ENCODE measurements around the gene HERPUD1. TPM values are rescaled to one million over a fixed set of nuclear protein-coding genes. Genes with fewer than 3 reads are reported as not detected.
"Not testable (repeated sequence)": the region's sequence is repeated elsewhere in the genome, so short reads cannot be mapped to it uniquely, and the experiment has no call there.

Gene HERPUD1
- total RNA-seq, 1 experiment from 2014 or later = 27.1 TPM

DNA sequence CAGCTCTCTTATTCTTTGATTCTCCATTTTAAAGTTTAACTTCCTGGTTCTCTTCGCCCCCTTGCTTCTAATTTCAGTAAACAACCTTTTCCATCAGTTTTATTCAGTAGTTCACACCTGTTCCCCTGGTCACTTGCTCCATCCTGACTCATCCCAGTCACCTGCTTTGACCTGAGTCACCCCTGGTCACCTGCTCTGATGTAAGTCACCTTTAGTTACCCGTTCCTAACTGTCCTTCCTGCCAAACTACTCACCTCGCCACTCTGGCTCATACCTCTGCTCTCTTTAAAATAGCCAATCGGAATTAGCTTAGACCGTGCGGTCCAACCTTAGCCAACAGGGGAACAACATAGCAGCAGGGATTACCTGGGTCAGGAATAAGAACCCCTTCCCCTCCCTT, 52.7 kb downstream of the HERPUD1 start:
- H3K27me3 ChIP-seq (ENCODE audit: control insufficient read depth, insufficient read depth, low read length) = peaks cover 21% of the 10 kb centered on the region
- no peak overlapping the region for H3K4me3 ChIP-seq (ENCODE audit: insufficient read depth, low read depth, low read length)
- no peaks in the 10 kb centered on the region for H3K36me3 ChIP-seq (replicated peaks; ENCODE audit: control insufficient read depth, insufficient read depth, low read length)
- no peak for DNase-seq

GRCh38 chr16:56985288-56985961, 53.5 kb downstream of the HERPUD1 start:
- Histone ChIP-seq H3K27me3 (ENCODE audit: control insufficient read depth, insufficient read depth, low read length) (peaks cover 28% of the 10 kb centered on the region), H3K4me3 (ENCODE audit: insufficient read depth, low read depth, low read length) (no peak overlapping the region), H3K36me3 (replicated peaks; ENCODE audit: control insufficient read depth, insufficient read depth, low read length) (no peaks in the 10 kb centered on the region)
- peak; percentile 47 for DNase-seq

DNA sequence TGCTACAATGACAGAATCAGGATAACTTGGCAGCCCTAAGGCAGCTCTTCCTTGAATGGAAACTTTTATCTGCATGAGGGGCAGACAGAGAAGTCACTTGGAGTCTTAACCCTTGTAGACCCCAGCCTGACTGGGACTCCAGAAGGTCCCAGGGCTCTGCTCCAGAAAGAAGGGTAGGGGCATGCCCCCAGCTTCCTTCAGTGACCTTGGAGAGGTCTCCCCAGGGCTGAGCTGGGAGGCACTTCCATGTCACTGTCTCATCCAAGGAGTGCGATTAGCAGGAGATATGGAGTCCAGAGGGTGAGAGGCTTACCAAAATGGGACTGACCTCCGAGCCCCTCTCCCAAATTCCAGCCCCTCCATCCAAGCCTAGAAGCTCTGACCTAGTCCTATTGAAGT, 54.0 kb downstream of the HERPUD1 start:
- peak; percentile 19 for DNase-seq
- Histone ChIP-seq H3K36me3 (replicated peaks; ENCODE audit: control insufficient read depth, insufficient read depth, low read length) (no peaks in the 10 kb centered on the region), H3K4me3 (ENCODE audit: insufficient read depth, low read depth, low read length) (no peak overlapping the region), H3K27me3 (ENCODE audit: control insufficient read depth, insufficient read depth, low read length) (peaks cover 33% of the 10 kb centered on the region)

DNA sequence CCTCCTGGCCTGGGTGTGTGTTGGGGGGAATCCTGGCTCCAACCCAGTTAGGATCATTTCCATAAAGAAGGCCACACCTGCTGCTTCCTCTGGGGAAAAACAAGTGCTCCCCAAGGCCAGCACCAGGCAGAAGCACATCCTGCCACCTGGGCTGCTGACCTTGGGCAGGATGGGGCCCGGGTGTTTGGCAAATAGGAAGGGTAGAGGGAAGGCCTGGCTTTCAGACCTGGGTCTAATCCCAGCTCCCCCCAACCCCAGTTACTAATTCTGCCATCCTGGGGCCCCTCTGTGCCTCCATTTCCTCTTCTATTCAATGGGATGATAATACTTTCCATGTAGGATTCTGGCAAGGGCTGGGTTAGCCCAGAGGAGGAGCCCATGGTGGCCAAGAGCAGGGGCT, 54.4 kb downstream of the HERPUD1 start:
- H3K36me3 ChIP-seq (replicated peaks; ENCODE audit: control insufficient read depth, insufficient read depth, low read length) = no peaks in the 10 kb centered on the region
- H3K27me3 ChIP-seq (ENCODE audit: control insufficient read depth, insufficient read depth, low read length) = peaks cover 35% of the 10 kb centered on the region
- H3K4me3 ChIP-seq (ENCODE audit: insufficient read depth, low read depth, low read length) = no peak overlapping the region
- no peak for DNase-seq

DNA sequence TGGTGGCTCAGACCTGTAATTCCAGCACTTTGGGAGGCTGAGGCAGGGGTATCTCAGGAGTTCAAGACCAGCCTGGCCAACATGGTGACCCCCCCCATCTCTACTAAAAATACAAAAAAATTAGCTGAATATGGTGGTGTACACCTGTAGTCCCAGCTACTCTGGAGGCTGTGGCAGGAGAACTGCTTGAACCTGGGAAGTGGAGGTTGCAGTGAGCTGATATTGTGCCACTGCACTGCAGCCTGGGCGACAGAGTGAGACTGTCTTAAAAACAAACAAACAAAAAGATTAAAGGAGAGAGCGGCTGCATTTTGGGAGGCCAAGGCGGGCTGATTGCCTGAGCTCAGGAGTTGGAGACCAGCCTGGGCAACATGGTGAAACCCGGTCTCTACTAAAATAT, 55.0 kb downstream of the HERPUD1 start:
- not testable (repeated sequence) for DNase-seq; H3K4me3 ChIP-seq (ENCODE audit: insufficient read depth, low read depth, low read length); H3K36me3 ChIP-seq (replicated peaks; ENCODE audit: control insufficient read depth, insufficient read depth, low read length)
- peaks cover 35% of the 10 kb centered on the region for H3K27me3 ChIP-seq (ENCODE audit: control insufficient read depth, insufficient read depth, low read length)

GRCh38 chr16:56987692-56988091, 55.8 kb downstream of the HERPUD1 start:
- Histone ChIP-seq H3K36me3 (replicated peaks; ENCODE audit: control insufficient read depth, insufficient read depth, low read length) (no peaks in the 10 kb centered on the region), H3K27me3 (ENCODE audit: control insufficient read depth, insufficient read depth, low read length) (peaks cover 35% of the 10 kb centered on the region), H3K4me3 (ENCODE audit: insufficient read depth, low read depth, low read length) (no peak overlapping the region)
- DNase-seq = peak; percentile 18

DNA sequence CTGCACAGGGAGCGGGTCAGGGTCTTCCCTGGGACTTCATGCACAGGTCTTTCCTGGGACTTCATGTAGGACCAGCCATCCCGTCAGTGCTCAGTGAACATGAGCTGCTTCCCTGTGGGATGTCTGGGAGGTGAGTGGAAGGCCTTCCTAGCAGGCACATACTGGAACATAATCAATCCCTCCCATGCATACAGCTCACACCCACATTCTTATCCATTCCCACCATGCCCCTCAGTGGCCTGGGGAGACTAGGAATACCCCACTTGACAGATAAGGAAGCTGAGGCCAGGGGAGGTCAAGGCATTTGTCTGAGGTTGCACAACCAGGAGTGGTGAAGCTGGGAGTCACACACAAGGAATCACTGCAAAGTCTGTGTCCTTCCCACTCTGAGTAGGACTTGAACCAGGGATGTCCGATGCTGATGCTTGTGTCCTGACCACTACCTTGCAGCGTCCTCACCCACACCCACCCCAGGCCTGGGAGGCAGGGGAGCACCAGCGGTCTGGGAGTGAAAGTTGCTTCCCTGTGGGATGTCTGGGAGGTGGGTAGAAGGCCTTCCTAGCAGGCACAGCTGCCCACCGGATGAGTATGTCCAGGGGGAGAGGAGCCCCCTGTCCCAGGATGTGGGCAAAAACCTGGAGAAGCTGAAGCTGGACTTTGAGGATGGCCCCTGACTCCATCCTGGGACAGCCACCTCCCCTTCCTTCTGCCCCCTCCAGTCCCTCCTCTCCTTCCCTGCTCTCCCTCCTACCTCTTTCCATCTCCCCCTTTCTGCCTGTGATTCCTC, 56.4 kb downstream of the HERPUD1 start:
- Histone ChIP-seq H3K36me3 (replicated peaks; ENCODE audit: control insufficient read depth, insufficient read depth, low read length) (no peaks in the 10 kb centered on the region), H3K4me3 (ENCODE audit: insufficient read depth, low read depth, low read length) (0 out of 2 replicates have a peak overlapping the region, but pooled peaks have one; percentile 56), H3K27me3 (ENCODE audit: control insufficient read depth, insufficient read depth, low read length) (peaks cover 35% of the 10 kb centered on the region)
- DNase-seq = peak; percentile 58

GRCh38 chr16:56988948-56989945, 57.3 kb downstream of the HERPUD1 start, which contains the start of gene NLRC5:
Gene NLRC5, plus strand, starts transcription at chr16:56989557. Its CDS starts 31,156 bp downstream, at chr16:57020713.
- DNase-seq = peak; percentile 90

DNA sequence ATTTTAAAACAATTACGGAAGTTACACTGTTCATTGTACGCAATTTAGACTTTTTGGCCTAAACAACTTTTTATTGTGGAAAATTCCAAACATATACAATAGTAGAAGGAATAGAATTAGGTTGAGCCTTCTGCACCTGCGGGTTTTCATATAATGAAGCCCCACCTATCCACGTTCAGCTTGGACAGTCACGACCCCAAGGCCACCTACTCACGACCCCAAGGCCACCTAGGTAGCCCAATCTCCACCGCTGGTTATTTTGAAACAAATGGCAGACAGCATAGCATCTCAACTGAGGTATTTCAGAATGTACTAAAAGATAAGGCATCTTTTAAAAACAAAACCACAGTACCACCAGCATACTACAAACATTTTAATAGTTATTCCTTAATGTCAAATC, 58.0 kb downstream of the HERPUD1 start:
- H3K4me3 ChIP-seq (ENCODE audit: insufficient read depth, low read depth, low read length) = peak overlapping the region; percentile 56; the same call in 1 of the 2 replicates
- peak; percentile 25 for DNase-seq
- peaks cover 35% of the 10 kb centered on the region for H3K27me3 ChIP-seq (ENCODE audit: control insufficient read depth, insufficient read depth, low read length)
- H3K36me3 ChIP-seq (replicated peaks; ENCODE audit: control insufficient read depth, insufficient read depth, low read length) = no peaks in the 10 kb centered on the region

More at GRCh38 chr16:56988948-56989945, 57.3 kb downstream of the HERPUD1 start, which contains the start of gene NLRC5:
- Histone ChIP-seq H3K4me3 (ENCODE audit: insufficient read depth, low read depth, low read length) (peak within 1 kb of the TSS; percentile 56), H3K27me3 (ENCODE audit: control insufficient read depth, insufficient read depth, low read length) (peaks cover 35% of the 10 kb centered on the region), H3K36me3 (replicated peaks; ENCODE audit: control insufficient read depth, insufficient read depth, low read length) (no peaks in the 10 kb centered on the region)

- peak; percentile 16 for DNase-seq
- Histone ChIP-seq H3K4me3 (ENCODE audit: insufficient read depth, low read depth, low read length) (no peak overlapping the region), H3K27me3 (ENCODE audit: control insufficient read depth, insufficient read depth, low read length) (peaks cover 35% of the 10 kb centered on the region), H3K36me3 (replicated peaks; ENCODE audit: control insufficient read depth, insufficient read depth, low read length) (no peaks in the 10 kb centered on the region)
Measured at GRCh38 chr16:56990407-56991286, 58.7 kb downstream of the HERPUD1 start.

GRCh38 chr16:56992431-56992830, 60.5 kb downstream of the HERPUD1 start:
- H3K27me3 ChIP-seq (ENCODE audit: control insufficient read depth, insufficient read depth, low read length) = peaks cover 35% of the 10 kb centered on the region
- not testable (repeated sequence) for H3K36me3 ChIP-seq (replicated peaks; ENCODE audit: control insufficient read depth, insufficient read depth, low read length); H3K4me3 ChIP-seq (ENCODE audit: insufficient read depth, low read depth, low read length)

DNA sequence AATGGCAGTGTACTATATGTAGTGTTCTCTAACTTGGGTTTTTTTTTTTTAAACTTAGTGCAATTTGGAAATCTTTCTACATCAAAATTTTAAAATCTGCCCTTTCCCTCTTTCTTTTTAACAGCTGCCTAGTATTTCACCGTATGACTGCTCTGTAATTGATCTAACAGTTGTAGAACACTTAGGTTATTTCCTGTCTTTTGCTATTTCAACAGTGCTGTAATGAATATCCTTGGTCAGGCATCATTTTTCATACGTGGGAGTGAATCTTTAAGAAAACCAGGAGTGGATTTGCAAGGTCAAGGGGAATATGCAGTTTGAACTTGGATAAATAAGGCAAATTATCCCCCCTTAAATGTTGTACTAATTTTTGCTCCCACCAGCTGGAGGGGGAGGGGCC, 61.3 kb downstream of the HERPUD1 start:
- H3K27me3 ChIP-seq (ENCODE audit: control insufficient read depth, insufficient read depth, low read length) = peaks cover 29% of the 10 kb centered on the region
- DNase-seq = no peak
- H3K4me3 ChIP-seq (ENCODE audit: insufficient read depth, low read depth, low read length) = no peak overlapping the region
- H3K36me3 ChIP-seq (replicated peaks; ENCODE audit: control insufficient read depth, insufficient read depth, low read length) = no peaks in the 10 kb centered on the region

More at GRCh38 chr16:56992431-56992830, 60.5 kb downstream of the HERPUD1 start:
- not testable (repeated sequence) for DNase-seq

- Histone ChIP-seq H3K36me3 (replicated peaks; ENCODE audit: control insufficient read depth, insufficient read depth, low read length) (no peaks in the 10 kb centered on the region), H3K27me3 (ENCODE audit: control insufficient read depth, insufficient read depth, low read length) (peaks cover 18% of the 10 kb centered on the region), H3K4me3 (ENCODE audit: insufficient read depth, low read depth, low read length) (no peak overlapping the region)
- peak; percentile 8 for DNase-seq
Measured at GRCh38 chr16:56994311-56994710, 62.4 kb downstream of the HERPUD1 start.

Measured in H7 (cell line).